ENCODE results near the gene ZNF546.

GRCh38 chr19:39970675-39971379, 26.0 kb upstream of the ZNF546 start, which contains the start of gene PSMC4:
- TF ChIP-seq CTCF (IDR thresholded peaks at IDR 0.05; ENCODE audit: borderline replicate concordance, extremely low read depth, low read length, poor library complexity, severe bottlenecking) (peak; percentile 98), EZH2 (IDR thresholded peaks at IDR 0.05; ENCODE audit: borderline replicate concordance, low read depth, low read length, severe bottlenecking) (no peak)
